Neuronal stem cell (in vitro differentiated cells): Measurements from ENCODE around the gene IKZF2.

Source experiments
- DNase-seq: peaks from one replicate; pipeline ENCODE4 v3.0.0-alpha.2; 2013; ENCODE audit warnings: low spot score
- H2AFZ ChIP-seq: one replicate; pipeline ENCODE4 v1.6.1; 2013; ENCODE audit warnings: mild to moderate bottlenecking, low read length, inconsistent platforms
- H2AK5ac ChIP-seq: 2 replicates; pipeline ENCODE4 v1.6.1; 2013; ENCODE audit warnings: low read depth, mild to moderate bottlenecking, inconsistent platforms, low read length, moderate library complexity, mixed read lengths
- H2BK120ac ChIP-seq: 2 replicates; pipeline ENCODE4 v1.6.1; 2013; ENCODE audit warnings: low read depth, mild to moderate bottlenecking, inconsistent platforms, low read length, moderate library complexity, mixed read lengths
- H2BK12ac ChIP-seq: one replicate; pipeline ENCODE4 v1.6.1; 2013; ENCODE audit warnings: low read length, inconsistent platforms
- H2BK15ac ChIP-seq: 2 replicates; pipeline ENCODE4 v1.6.1; 2013; ENCODE audit warnings: mild to moderate bottlenecking, low read length, inconsistent platforms, mixed read lengths
- H2BK5ac ChIP-seq: one replicate; pipeline ENCODE4 v1.6.1; 2013; ENCODE audit warnings: inconsistent platforms, mild to moderate bottlenecking, low read length, moderate library complexity
- H3K14ac ChIP-seq: one replicate; pipeline ENCODE4 v1.6.1; 2013; ENCODE audit warnings: low read length, inconsistent platforms
- H3K18ac ChIP-seq: 2 replicates; pipeline ENCODE4 v1.6.1; 2013; ENCODE audit warnings: low read length, inconsistent platforms
- H3K23ac ChIP-seq: 2 replicates; pipeline ENCODE4 v1.6.1; 2013; ENCODE audit warnings: low read depth, mild to moderate bottlenecking, mixed read lengths, low read length, inconsistent platforms; ENCODE audit not compliant: poor library complexity
- H3K27ac ChIP-seq: replicated peaks from 3 replicates; pipeline ENCODE4 v1.5.1; 2013; ENCODE audit warnings: low read length, inconsistent platforms
- H3K27me3 ChIP-seq, 3 experiments: 2 replicates each; pipeline ENCODE4 v1.6.1; 2013; ENCODE audit warnings: low read length in 3 of 3, mild to moderate bottlenecking in 2 of 3, inconsistent platforms in 1 of 3, low read depth in 1 of 3, mixed read lengths in 1 of 3, moderate library complexity in 1 of 3; ENCODE audit not compliant: control insufficient read depth in 3 of 3, insufficient read depth in 3 of 3
- H3K36me3 ChIP-seq, 2 donors: replicated peaks in 1 of 2; 2 replicates each; pipeline ENCODE4 v1.6.1; 2013; ENCODE audit warnings: low read length in 2 of 2; ENCODE audit not compliant: control insufficient read depth in 2 of 2, insufficient read depth in 2 of 2
- H3K4ac ChIP-seq: 2 replicates; pipeline ENCODE4 v1.6.1; 2013; ENCODE audit warnings: inconsistent platforms, mild to moderate bottlenecking, low read length, moderate library complexity
- H3K4me1 ChIP-seq, 2 donors: 1 replicate in 1 of 2; 2 replicates in 1 of 2; pipeline ENCODE4 v1.6.1; 2013; ENCODE audit warnings: low read length in 2 of 2, low read depth in 1 of 2; ENCODE audit not compliant: control insufficient read depth in 2 of 2, insufficient read depth in 1 of 2
- H3K4me2 ChIP-seq: one replicate; pipeline ENCODE4 v1.6.1; 2013; ENCODE audit warnings: mild to moderate bottlenecking, low read length, inconsistent platforms; ENCODE audit not compliant: insufficient read depth, poor library complexity, severe bottlenecking
- H3K4me3 ChIP-seq, 2 donors: 2 replicates each; pipeline ENCODE4 v1.5.1; 2013; ENCODE audit warnings: low read length in 2 of 2, mild to moderate bottlenecking in 2 of 2, inconsistent platforms in 1 of 2, moderate library complexity in 1 of 2
- H3K79me1 ChIP-seq: one replicate; pipeline ENCODE4 v1.6.1; 2013; ENCODE audit warnings: low read depth, mild to moderate bottlenecking, inconsistent platforms, low read length, moderate library complexity
- H3K9ac ChIP-seq: one replicate; pipeline ENCODE4 v1.6.1; 2013; ENCODE audit warnings: mild to moderate bottlenecking, low read depth, low read length, inconsistent platforms; ENCODE audit not compliant: poor library complexity
- H3K9me3 ChIP-seq, 2 donors: replicated peaks in 1 of 2; 2 replicates each; pipeline versions ENCODE3 to v1.6.1; 2013; ENCODE audit warnings: low read length in 2 of 2, mild to moderate bottlenecking in 2 of 2, inconsistent platforms in 1 of 2, low read depth in 1 of 2, mixed read lengths in 1 of 2, moderate library complexity in 1 of 2; ENCODE audit not compliant: control insufficient read depth in 2 of 2, insufficient read depth in 1 of 2
- H4K8ac ChIP-seq: one replicate; pipeline ENCODE4 v1.6.1; 2013; ENCODE audit warnings: low read depth, mild to moderate bottlenecking, inconsistent platforms, low read length, moderate library complexity
- H4K91ac ChIP-seq: one replicate; pipeline ENCODE4 v1.6.1; 2013; ENCODE audit warnings: low read length, low read depth, mild to moderate bottlenecking, inconsistent platforms; ENCODE audit not compliant: poor library complexity
- WGBS, 2 donors: extraction: QIAGEN DNeasy Blood & Tissue Kit; methylation state at CpG; one replicate each; pipeline ENCODE4 v1.1.7; 2013; ENCODE audit warnings: missing lambda C conversion rate in 2 of 2, mixed read lengths in 1 of 2; ENCODE audit not compliant: insufficient read length in 2 of 2, insufficient replicate concordance in 1 of 2; ENCODE audit errors: extremely low coverage in 2 of 2; 5-methylcytosine and 5-hydroxymethylcytosine counted together

The IKZF2 gene

GRCh38 chr2:212958757-212959295 is 192.6 kb downstream of the IKZF2 start:
- no peak for DNase-seq
- Histone ChIP-seq H2BK5ac (no peak overlapping the region), H2BK120ac (no peak overlapping the region), H3K4ac (no peak overlapping the region), H2AFZ (no peak overlapping the region), H3K9me3 (no peaks in the 10 kb centered on the region), H2BK12ac (no peak overlapping the region), H3K18ac (no peak overlapping the region), H3K27me3 (no peaks in the 10 kb centered on the region), H2BK15ac (no peak overlapping the region), H4K91ac (no peak overlapping the region), H3K23ac (no peak overlapping the region), H3K4me3 (no peak overlapping the region), H3K9ac (no peak overlapping the region), H3K4me2 (no peak overlapping the region), H3K4me1 (peaks cover 0 to 4% of the 10 kb centered on the region in 2 donors), H3K27ac (no peak overlapping the region), H3K36me3 (no peaks in the 10 kb centered on the region), H4K8ac (no peak overlapping the region), H3K14ac (no peak overlapping the region), H3K79me1 (no peaks in the 10 kb centered on the region), H2AK5ac (no peak overlapping the region)
- no CpG with 5 or more reads among the region's 7 CpGs for WGBS, 2 donors

- H3K9ac ChIP-seq = no peak overlapping the region
- no peak for DNase-seq
- H3K4me2 ChIP-seq = no peak overlapping the region
- no peak overlapping the region for H2BK5ac ChIP-seq
- H3K36me3 ChIP-seq = no peaks in the 10 kb centered on the region
- H2AFZ ChIP-seq = no peak overlapping the region
- no peak overlapping the region for H2AK5ac ChIP-seq
- no peak overlapping the region for H2BK120ac ChIP-seq
- peaks cover 0 to 4% of the 10 kb centered on the region in 2 donors for H3K4me1 ChIP-seq
- H3K79me1 ChIP-seq = no peaks in the 10 kb centered on the region
- no peak overlapping the region for H3K4me3 ChIP-seq
- no peak overlapping the region for H3K18ac ChIP-seq
- no peak overlapping the region for H3K4ac ChIP-seq
- no peaks in the 10 kb centered on the region for H3K27me3 ChIP-seq
- H2BK12ac ChIP-seq = no peak overlapping the region
- no peak overlapping the region for H4K8ac ChIP-seq
- H3K14ac ChIP-seq = no peak overlapping the region
- WGBS, 2 donors = no CpG with 5 or more reads among the region's 3 CpGs
- no peak overlapping the region for H3K27ac ChIP-seq
- H2BK15ac ChIP-seq = no peak overlapping the region
- no peaks in the 10 kb centered on the region for H3K9me3 ChIP-seq
- no peak overlapping the region for H4K91ac ChIP-seq
- H3K23ac ChIP-seq = no peak overlapping the region
Measured at GRCh38 chr2:212958133-212958532, 193.3 kb downstream of the IKZF2 start.

- DNase-seq = no peak
- no peak overlapping the region for H3K27ac ChIP-seq
- no peak overlapping the region for H2BK15ac ChIP-seq
- no peak overlapping the region for H2BK120ac ChIP-seq
- H2AK5ac ChIP-seq = no peak overlapping the region
- H3K4ac ChIP-seq = no peak overlapping the region
- no peak overlapping the region for H3K14ac ChIP-seq
- H2BK12ac ChIP-seq = no peak overlapping the region
- H3K9ac ChIP-seq = no peak overlapping the region
- no peak overlapping the region for H2AFZ ChIP-seq
- no peak overlapping the region for H3K4me3 ChIP-seq
- no peaks in the 10 kb centered on the region for H3K36me3 ChIP-seq
- H3K4me2 ChIP-seq = no peak overlapping the region
- H3K27me3 ChIP-seq = no peaks in the 10 kb centered on the region
- peaks cover 0 to 4% of the 10 kb centered on the region in 2 donors for H3K4me1 ChIP-seq
- H3K9me3 ChIP-seq = no peaks in the 10 kb centered on the region
- H3K23ac ChIP-seq = no peak overlapping the region
- no peaks in the 10 kb centered on the region for H3K79me1 ChIP-seq
- no peak overlapping the region for H3K18ac ChIP-seq
- H4K91ac ChIP-seq = no peak overlapping the region
- H4K8ac ChIP-seq = no peak overlapping the region
- no peak overlapping the region for H2BK5ac ChIP-seq
Measured at GRCh38 chr2:212957624-212958023, 193.8 kb downstream of the IKZF2 start.

- H3K36me3 ChIP-seq = no peaks in the 10 kb centered on the region
- no peak overlapping the region for H2BK15ac ChIP-seq
- H2AFZ ChIP-seq = no peak overlapping the region
- DNase-seq = no peak
- H4K8ac ChIP-seq = no peak overlapping the region
- H3K4me2 ChIP-seq = no peak overlapping the region
- no peak overlapping the region for H4K91ac ChIP-seq
- no peak overlapping the region for H3K23ac ChIP-seq
- no peak overlapping the region for H3K14ac ChIP-seq
- H3K9ac ChIP-seq = no peak overlapping the region
- no peak overlapping the region for H3K4ac ChIP-seq
- no peak overlapping the region for H2AK5ac ChIP-seq
- no peak overlapping the region for H3K4me3 ChIP-seq
- no CpG with 5 or more reads among the region's 6 CpGs for WGBS, 2 donors
- H3K4me1 ChIP-seq = peaks cover 0 to 4% of the 10 kb centered on the region in 2 donors
- no peaks in the 10 kb centered on the region for H3K79me1 ChIP-seq
- no peak overlapping the region for H3K27ac ChIP-seq
- H3K27me3 ChIP-seq = no peaks in the 10 kb centered on the region
- H3K18ac ChIP-seq = no peak overlapping the region
- H2BK5ac ChIP-seq = no peak overlapping the region
- no peak overlapping the region for H2BK120ac ChIP-seq
- H3K9me3 ChIP-seq = no peaks in the 10 kb centered on the region
- H2BK12ac ChIP-seq = no peak overlapping the region
Measured at GRCh38 chr2:212956665-212957607, 194.5 kb downstream of the IKZF2 start.
